Measurements from ENCODE around the gene CACNA1B. TPM values are rescaled to one million over a fixed set of nuclear protein-coding genes. Genes with fewer than 3 reads are reported as not detected.

CACNA1B gene
- total RNA-seq, 1 donor from 2014 or later: 0.74 TPM

DNA sequence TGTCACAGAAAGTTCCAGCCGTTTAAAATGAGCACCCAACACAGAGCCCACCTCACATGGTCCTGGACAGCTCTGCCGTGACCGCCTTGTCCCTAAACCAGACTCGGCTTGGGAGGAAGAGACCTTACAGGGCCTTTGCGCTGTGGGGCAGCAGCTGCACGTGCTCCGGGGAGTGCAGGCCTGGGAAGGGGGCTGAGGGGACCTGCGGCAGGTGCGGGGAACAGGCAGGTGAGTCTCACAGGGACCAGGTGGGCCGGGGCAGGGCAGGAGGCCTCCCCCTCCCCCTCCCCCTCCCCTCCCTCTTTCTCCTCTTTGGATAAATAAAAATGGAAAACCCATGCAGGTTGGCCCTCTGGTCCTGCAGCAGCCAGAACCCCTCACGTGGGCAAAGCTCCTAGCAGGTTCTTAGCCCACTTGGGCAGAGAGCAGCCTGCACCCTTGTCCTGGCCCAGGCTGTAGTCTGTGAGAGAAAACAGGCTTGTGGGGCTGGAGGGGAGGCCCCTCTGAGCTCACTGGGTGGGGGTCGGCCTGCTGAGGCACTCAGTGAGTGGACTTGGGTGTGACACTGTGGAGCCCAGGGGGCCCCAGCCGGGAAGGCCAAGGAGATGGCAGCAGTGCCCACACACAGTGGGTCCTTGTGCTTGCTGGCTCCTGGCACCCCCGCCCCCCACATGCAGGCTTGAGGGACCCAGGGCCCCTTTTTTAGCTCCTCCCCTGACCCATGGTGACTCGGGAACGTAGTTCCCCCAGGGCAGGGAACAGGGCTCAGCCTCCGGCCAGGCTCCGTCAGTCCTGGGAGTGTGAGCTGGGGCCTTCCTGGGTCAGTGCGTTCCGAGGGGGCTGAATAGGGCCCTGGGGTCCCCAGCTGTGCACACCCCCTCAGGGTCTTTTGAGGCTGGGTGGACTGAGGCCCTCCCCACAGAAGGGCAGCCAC, 40.0 kb upstream of the CACNA1B start:
- H3K4me1 ChIP-seq: no peaks in the 10 kb centered on the region
- TF ChIP-seq POLR2A (IDR thresholded peaks at IDR 0.05) (no peak), POLR2AphosphoS5 (IDR thresholded peaks at IDR 0.05; ENCODE audit: insufficient read depth in 1 of 2, low read depth in 1 of 2) (no peak)
- TF ChIP-seq, protein P1, sequence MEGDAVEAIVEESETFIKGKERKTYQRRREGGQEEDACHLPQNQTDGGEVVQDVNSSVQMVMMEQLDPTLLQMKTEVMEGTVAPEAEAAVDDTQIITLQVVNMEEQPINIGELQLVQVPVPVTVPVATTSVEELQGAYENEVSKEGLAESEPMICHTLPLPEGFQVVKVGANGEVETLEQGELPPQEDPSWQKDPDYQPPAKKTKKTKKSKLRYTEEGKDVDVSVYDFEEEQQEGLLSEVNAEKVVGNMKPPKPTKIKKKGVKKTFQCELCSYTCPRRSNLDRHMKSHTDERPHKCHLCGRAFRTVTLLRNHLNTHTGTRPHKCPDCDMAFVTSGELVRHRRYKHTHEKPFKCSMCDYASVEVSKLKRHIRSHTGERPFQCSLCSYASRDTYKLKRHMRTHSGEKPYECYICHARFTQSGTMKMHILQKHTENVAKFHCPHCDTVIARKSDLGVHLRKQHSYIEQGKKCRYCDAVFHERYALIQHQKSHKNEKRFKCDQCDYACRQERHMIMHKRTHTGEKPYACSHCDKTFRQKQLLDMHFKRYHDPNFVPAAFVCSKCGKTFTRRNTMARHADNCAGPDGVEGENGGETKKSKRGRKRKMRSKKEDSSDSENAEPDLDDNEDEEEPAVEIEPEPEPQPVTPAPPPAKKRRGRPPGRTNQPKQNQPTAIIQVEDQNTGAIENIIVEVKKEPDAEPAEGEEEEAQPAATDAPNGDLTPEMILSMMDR (IDR thresholded peaks at IDR 0.05): no peak
- no peak overlapping the region for H3K27ac ChIP-seq
- peaks cover 0 to 37% of the 10 kb centered on the region in 2 donors for H3K36me3 ChIP-seq
- H3K4me3 ChIP-seq: no peak overlapping the region
- peak in 1 of 2 donors; percentile 64 for DNase-seq (ENCODE audit: extremely low spot score in 2 of 2)
- H3K9me3 ChIP-seq: no peaks in the 10 kb centered on the region
- intact Hi-C loops (cut with DNase I): no loop called here
- H3K27me3 ChIP-seq: no peaks in the 10 kb centered on the region

DNA sequence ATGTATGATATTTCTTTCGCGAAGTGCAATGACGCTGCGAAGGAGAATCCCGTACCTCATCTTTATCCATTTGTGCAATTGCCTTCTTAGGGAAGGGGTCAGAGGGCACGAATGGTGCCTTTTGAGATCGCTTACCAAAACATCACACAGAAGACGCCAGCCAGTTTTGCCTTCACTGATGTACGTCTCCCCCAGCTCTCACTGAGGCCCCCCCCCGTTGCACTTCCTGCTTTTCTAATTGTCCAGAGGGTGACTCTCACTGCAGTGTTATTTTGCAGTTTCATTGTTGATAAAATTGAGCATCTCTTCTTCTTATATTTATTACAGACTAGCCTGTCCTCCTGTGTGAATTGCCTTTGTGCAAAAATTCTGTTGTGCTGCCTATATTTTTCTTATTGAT, 39.0 kb upstream of the CACNA1B start:
- H3K27me3 ChIP-seq: no peaks in the 10 kb centered on the region
- DNase-seq (ENCODE audit: extremely low spot score in 2 of 2): no peak
- H3K9me3 ChIP-seq: no peaks in the 10 kb centered on the region
- intact Hi-C loops (cut with DNase I): no loop called here
- H3K4me3 ChIP-seq: no peak overlapping the region
- TF ChIP-seq POLR2AphosphoS5 (IDR thresholded peaks at IDR 0.05; ENCODE audit: insufficient read depth in 1 of 2, low read depth in 1 of 2) (no peak), POLR2A (IDR thresholded peaks at IDR 0.05) (no peak)
- no peaks in the 10 kb centered on the region for H3K4me1 ChIP-seq
- H3K27ac ChIP-seq: no peak overlapping the region
- H3K36me3 ChIP-seq: peaks cover 0 to 30% of the 10 kb centered on the region in 2 donors

DNA sequence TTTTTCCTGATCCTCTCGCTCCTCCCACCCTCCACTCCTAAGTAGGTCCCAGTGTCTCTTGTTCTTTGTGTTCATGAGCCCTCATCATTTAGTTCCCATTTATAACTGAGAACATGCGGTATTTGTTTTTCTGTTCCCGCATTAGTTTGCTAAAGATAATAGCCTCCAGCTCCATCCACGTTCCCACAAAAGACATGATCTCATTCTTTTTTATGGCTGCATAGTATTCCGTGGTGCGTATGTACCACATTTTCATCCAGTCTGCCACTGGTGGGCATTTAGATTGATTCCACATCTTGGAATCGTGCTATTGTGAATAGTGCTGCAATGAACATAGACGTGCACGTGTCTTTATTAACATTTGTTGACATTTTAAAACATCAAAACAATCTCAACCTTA, 34.2 kb upstream of the CACNA1B start:
- Histone ChIP-seq H3K36me3 (no peaks in the 10 kb centered on the region), H3K4me1 (no peaks in the 10 kb centered on the region), H3K27me3 (no peaks in the 10 kb centered on the region), H3K27ac (no peak overlapping the region), H3K9me3 (no peaks in the 10 kb centered on the region), H3K4me3 (no peak overlapping the region)
- DNase-seq (ENCODE audit: extremely low spot score in 2 of 2): no peak
- intact Hi-C loops (cut with DNase I): no loop called here
- no peak for TF ChIP-seq POLR2AphosphoS5 (IDR thresholded peaks at IDR 0.05; ENCODE audit: insufficient read depth in 1 of 2, low read depth in 1 of 2)
- no peak for TF ChIP-seq POLR2A (IDR thresholded peaks at IDR 0.05)
- TF ChIP-seq, protein P1 (IDR thresholded peaks at IDR 0.05): no peak

DNA sequence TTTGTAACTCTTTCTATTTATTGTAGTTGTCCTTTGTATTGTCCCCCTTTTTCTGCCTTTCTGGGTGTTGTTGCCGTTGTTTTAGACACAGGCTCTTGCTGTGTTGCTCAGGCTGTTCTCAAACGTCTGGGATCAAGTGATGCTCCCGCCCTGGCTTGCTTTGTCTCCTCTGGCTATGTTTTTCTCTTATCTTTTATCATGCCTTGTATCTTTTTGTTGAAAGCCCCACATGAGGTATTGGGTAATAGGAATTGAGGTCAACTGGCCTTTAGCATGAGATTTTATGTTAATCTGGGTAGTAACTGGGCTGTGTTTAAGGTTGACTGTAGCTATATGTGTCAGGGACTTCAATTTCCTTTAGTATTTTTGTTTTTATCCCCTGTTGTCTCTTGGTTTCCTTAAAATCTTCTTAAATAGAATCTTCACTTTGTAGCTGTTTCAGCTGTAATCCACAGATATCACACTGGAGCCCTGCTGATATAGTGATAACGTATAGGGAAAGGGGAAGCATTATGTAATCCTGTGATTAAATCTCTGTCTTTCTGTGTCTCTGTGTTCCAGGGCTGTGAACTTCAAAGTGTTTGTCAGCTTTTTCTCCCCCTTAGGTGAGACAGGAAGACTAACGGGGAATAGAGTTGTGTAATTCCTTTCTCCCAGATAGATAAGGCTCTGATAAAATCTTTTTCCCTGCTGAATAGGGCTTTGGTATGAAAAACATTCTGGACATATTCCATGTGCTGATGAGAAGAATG, 25.9 kb upstream of the CACNA1B start:
- Histone ChIP-seq H3K9me3 (peaks cover 19% of the 10 kb centered on the region), H3K27ac (no peak overlapping the region), H3K4me1 (no peaks in the 10 kb centered on the region), H3K27me3 (no peaks in the 10 kb centered on the region), H3K4me3 (no peak overlapping the region), H3K36me3 (no peaks in the 10 kb centered on the region)
- intact Hi-C loops (cut with DNase I): no loop called here
- TF ChIP-seq, protein P1 (IDR thresholded peaks at IDR 0.05): no peak
- no peak for TF ChIP-seq POLR2A (IDR thresholded peaks at IDR 0.05)
- no peak for TF ChIP-seq POLR2AphosphoS5 (IDR thresholded peaks at IDR 0.05; ENCODE audit: insufficient read depth in 1 of 2, low read depth in 1 of 2)
- no peak for DNase-seq (ENCODE audit: extremely low spot score in 2 of 2)

DNA sequence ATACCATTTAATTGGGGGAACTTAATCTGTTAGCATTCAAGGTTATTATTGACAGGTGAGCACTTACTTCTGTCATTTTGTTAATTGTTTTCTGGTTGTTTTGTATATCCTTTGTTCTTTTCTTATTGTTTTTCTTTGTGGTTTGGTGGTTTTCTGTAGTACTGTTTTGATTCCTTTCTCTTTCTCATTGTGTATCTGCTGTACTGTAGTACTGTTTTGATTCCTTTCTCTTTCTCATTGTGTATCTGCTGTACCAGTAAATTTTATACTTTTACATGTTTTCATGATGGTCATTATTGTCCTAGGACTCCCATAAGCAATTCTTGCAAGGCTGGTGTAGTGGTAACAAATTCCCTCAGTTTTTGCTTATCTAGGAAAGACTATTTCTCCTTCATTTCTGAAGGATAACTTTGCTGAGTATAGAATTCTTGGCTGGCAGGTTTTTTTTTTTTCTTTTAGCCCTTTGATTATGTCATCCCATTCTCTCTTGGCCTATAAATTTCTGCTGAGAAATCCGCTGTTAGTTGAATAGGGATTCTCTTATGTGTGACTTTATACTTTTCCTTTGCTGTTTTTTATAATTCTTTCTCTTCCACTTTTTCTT, 24.1 kb upstream of the CACNA1B start:
- Histone ChIP-seq H3K9me3 (peaks cover 19% of the 10 kb centered on the region), H3K36me3 (no peaks in the 10 kb centered on the region)
- TF ChIP-seq POLR2A (IDR thresholded peaks at IDR 0.05): no peak
- TF ChIP-seq, protein P1 (IDR thresholded peaks at IDR 0.05): no peak
- TF ChIP-seq POLR2AphosphoS5 (IDR thresholded peaks at IDR 0.05; ENCODE audit: insufficient read depth in 1 of 2, low read depth in 1 of 2): no peak

More for the DNA sequence above, 24.1 kb upstream of the CACNA1B start:
- no peak for DNase-seq (ENCODE audit: extremely low spot score in 2 of 2)
- intact Hi-C loops (cut with DNase I): no loop called here
- Histone ChIP-seq H3K27ac (no peak overlapping the region), H3K4me3 (no peak overlapping the region), H3K4me1 (no peaks in the 10 kb centered on the region), H3K27me3 (no peaks in the 10 kb centered on the region)

All from vagina (tissue), 2 donors.